ENCODE measurements around the gene CCL16. TPM values are rescaled to one million over a fixed set of nuclear protein-coding genes. Genes with fewer than 3 reads are reported as not detected.
A peak's percentile ranks its signal among the peaks of the same experiment; 100 is the strongest.

CCL16 gene
- total RNA-seq, 2 experiments from 2014 or later = not detected

DNA sequence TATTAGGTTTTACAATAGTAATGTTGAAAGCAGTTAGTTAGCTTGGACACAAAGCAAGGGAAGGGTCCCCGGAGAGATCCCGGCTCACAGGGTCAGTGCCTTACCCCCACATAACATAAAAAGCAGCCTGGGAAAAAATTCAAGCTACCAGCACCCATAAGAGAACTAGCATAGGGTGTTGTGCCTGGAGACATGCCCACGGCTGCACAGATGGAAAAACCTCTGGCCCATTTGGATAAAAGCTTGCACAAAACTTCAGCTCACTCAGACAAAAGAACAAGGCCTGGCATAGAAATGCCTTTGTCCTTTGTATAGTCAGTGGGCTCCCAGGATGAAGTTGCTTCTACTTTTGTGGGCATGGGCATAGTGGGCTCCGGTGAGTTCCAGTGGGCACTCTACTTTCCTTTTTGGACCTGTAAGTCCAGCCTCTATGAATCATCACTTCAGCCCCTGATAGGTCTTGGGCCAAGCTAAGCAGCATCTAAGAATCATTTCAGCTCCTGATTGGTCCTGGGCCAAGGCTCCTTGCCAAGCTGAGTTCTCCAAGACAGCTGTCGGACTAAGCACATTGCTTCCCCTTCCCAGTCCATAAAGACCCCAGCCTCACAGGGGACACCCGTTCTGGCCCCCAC, 49.4 kb downstream of the CCL16 start:
- H3K36me3 ChIP-seq (ENCODE audit: insufficient read depth, low read length) = no peaks in the 10 kb centered on the region
- intact Hi-C loops (cut with micrococcal nuclease; ENCODE audit: unreplicated experiment) = no loop called here
- CTCF ChIA-PET (ENCODE audit: unreplicated experiment) = no interaction called here

DNA sequence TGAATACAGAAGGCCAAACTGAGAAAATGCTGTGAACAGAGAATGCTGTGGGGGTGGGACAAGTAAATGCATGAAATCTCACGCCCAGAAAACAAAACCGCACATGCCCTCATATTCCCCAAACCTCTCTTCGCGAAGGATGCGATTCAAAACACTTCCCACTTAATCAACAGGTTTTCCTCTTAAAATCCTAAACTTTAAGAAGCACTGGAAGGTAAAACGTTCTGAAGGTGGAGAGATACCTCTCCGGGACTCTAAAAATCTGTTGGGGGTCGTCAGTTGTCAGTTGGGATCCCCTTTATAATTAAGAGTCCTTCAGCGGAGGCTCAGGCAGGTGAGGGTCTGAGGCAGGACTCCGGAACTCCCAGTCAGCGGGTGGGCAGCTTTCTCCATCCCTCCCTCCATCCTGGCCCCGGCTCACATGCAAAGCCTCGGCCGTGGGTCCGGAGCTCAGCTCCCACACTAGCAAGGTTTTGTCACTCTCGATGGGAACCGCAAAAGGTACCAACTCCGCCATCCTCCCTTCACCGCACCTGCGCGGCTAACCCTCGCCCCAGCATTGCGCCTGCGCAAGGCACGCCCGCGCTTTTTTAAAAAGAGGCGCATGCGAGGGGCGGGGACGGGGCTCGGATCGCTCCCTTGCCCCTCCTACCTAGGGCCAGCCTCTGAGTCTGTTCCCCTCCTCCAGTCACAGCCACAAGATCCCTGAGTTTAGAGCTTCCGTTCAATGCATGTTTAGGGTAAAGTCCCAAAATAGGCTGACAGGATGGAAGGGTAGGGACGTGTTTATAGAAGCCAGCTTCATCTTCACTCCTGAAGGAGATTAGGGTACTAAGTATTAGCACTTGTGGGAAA, 50.9 kb downstream of the CCL16 start, which contains the start of gene RDM1:
Gene RDM1 (minus strand): TSS at position 563 of the 855 bp plus-strand sequence. CDS start 46 bp downstream, at position 517.
- H2AFZ ChIP-seq (ENCODE audit: low read length) = peak within 1 kb of the TSS; percentile 60; the same call in 1 of the 2 replicates
- no peaks in the 10 kb centered on the region for H3K36me3 ChIP-seq (ENCODE audit: insufficient read depth, low read length)
- H3K4me1 ChIP-seq (ENCODE audit: insufficient read depth, low read length, poor library complexity, severe bottlenecking) = peaks cover 7% of the 10 kb centered on the region
- DNase-seq (ENCODE audit: low spot score) = peak; percentile 70
- TF ChIP-seq EZH2phosphoT487 (IDR thresholded peaks at IDR 0.05; ENCODE audit: borderline replicate concordance, low read depth, low read length) = no peak
- TF ChIP-seq, protein P1, sequence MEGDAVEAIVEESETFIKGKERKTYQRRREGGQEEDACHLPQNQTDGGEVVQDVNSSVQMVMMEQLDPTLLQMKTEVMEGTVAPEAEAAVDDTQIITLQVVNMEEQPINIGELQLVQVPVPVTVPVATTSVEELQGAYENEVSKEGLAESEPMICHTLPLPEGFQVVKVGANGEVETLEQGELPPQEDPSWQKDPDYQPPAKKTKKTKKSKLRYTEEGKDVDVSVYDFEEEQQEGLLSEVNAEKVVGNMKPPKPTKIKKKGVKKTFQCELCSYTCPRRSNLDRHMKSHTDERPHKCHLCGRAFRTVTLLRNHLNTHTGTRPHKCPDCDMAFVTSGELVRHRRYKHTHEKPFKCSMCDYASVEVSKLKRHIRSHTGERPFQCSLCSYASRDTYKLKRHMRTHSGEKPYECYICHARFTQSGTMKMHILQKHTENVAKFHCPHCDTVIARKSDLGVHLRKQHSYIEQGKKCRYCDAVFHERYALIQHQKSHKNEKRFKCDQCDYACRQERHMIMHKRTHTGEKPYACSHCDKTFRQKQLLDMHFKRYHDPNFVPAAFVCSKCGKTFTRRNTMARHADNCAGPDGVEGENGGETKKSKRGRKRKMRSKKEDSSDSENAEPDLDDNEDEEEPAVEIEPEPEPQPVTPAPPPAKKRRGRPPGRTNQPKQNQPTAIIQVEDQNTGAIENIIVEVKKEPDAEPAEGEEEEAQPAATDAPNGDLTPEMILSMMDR (conservative IDR thresholded peaks at IDR 0.05; ENCODE audit: low read length) = no peak
- TSS peak; percentile 88 for BruUV-seq (replicated peaks)
- H4K20me1 ChIP-seq (ENCODE audit: insufficient read depth, low read length) = no peaks in the 10 kb centered on the region
- H3K79me2 ChIP-seq (ENCODE audit: insufficient read depth, low read depth, low read length) = no peaks in the 10 kb centered on the region
- intact Hi-C loops (cut with micrococcal nuclease; ENCODE audit: unreplicated experiment) = no loop called here
- no peak within 1 kb of the TSS for H3K27ac ChIP-seq (ENCODE audit: low read depth, low read length, poor library complexity, severe bottlenecking)
- CTCF ChIA-PET (ENCODE audit: unreplicated experiment) = no interaction called here
- POLR2A ChIA-PET = no interaction called here
- H3K4me2 ChIP-seq (ENCODE audit: low read length) = peak within 1 kb of the TSS; percentile 68
- H3K9me2 ChIP-seq (ENCODE audit: insufficient read depth, low read length) = no peaks in the 10 kb centered on the region
- peak within 1 kb of the TSS; percentile 64 for H3K4me3 ChIP-seq (ENCODE audit: low read depth, low read length, poor library complexity, severe bottlenecking)
- H3K9me3 ChIP-seq (ENCODE audit: low read length) = no peaks in the 10 kb centered on the region

More for the DNA sequence above, 49.4 kb downstream of the CCL16 start:
- H3K27ac ChIP-seq (ENCODE audit: low read depth, low read length, poor library complexity, severe bottlenecking) = no peak overlapping the region
- H3K9me2 ChIP-seq (ENCODE audit: insufficient read depth, low read length) = no peaks in the 10 kb centered on the region
- H3K79me2 ChIP-seq (ENCODE audit: insufficient read depth, low read depth, low read length) = no peaks in the 10 kb centered on the region
- H3K4me3 ChIP-seq (ENCODE audit: low read depth, low read length, poor library complexity, severe bottlenecking) = no peak overlapping the region
- no peaks in the 10 kb centered on the region for H4K20me1 ChIP-seq (ENCODE audit: insufficient read depth, low read length)
- BruUV-seq (replicated peaks) = no TSS peak
- no peak overlapping the region for H2AFZ ChIP-seq (ENCODE audit: low read length)
- H3K4me1 ChIP-seq (ENCODE audit: insufficient read depth, low read length, poor library complexity, severe bottlenecking) = peaks cover 7% of the 10 kb centered on the region
- DNase-seq (ENCODE audit: low spot score) = no peak
- H3K9me3 ChIP-seq (ENCODE audit: low read length) = no peaks in the 10 kb centered on the region
- POLR2A ChIA-PET = no interaction called here
- TF ChIP-seq, protein P1 (conservative IDR thresholded peaks at IDR 0.05; ENCODE audit: low read length) = no peak
- TF ChIP-seq EZH2phosphoT487 (IDR thresholded peaks at IDR 0.05; ENCODE audit: borderline replicate concordance, low read depth, low read length) = no peak
- no peak overlapping the region for H3K4me2 ChIP-seq (ENCODE audit: low read length)
